NCI-H146 (cell line): ENCODE data around the gene IQCM.
"Not testable (repeated sequence)": the region's sequence is repeated elsewhere in the genome, so short reads cannot be mapped to it uniquely, and the experiment has no call there.

ENCODE experiments used
- DNase-seq: peaks from one replicate; lab custom pipeline; 2025; lab: John Stamatoyannopoulos, UW

The IQCM gene

DNA sequence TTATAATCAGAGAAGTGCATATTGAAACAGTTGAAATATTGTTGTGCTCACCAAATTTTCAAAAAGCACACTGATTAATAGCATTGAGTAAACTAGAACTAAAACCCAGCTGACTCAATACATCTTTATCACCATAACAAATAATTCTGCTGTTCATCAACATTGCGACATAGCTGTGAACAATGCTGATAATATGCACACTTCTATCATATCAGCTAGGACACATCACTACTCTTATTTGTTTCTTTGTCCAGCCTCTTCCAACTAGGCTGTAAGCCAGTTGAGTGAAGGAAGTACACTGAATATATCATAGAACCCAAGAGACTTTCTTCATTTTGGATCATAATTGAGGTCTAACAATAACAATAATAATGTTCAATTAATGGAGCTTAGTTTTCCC is 349.7 kb downstream of the IQCM start:
- DNase-seq = no peak

DNA sequence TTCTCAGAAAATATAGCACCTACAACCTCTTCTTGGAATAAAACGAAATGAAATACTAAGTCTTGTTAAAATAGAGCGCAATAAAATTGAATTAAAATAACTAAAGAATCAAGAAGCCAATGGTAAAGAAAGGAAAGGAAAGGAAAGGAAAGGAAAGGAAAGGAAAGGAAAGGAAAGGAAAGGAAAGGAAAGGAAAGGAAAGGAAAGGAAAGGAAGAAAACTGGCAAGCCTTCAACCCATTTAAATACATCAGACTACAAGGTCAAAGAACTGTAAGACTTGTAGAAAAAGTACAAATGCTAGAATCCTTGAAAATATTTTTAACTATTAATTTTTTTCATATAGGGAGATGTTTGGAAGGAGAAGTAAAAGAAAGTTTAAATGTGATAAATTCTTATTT is 372.1 kb downstream of the IQCM start:
- DNase-seq = no peak

DNA sequence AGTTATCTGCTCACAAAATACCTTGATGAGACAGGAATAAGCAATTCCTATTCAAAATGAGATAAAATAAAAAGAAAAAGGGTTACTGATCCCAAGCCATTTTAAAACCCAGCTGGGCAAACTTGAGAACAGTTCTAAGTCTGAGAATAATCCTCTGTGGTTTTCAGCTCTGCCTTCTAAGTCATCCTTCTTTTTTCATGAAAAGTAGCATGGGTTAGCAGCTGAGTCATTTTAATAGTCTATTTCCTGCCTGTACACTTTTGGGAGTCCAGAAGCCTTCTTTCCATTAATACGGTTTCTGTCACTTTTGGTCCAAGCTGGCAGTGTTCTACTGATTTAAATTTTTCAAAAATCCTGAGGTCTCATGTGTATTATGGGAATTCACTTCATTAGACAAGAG is 374.3 kb downstream of the IQCM start:
- DNase-seq = no peak

DNA sequence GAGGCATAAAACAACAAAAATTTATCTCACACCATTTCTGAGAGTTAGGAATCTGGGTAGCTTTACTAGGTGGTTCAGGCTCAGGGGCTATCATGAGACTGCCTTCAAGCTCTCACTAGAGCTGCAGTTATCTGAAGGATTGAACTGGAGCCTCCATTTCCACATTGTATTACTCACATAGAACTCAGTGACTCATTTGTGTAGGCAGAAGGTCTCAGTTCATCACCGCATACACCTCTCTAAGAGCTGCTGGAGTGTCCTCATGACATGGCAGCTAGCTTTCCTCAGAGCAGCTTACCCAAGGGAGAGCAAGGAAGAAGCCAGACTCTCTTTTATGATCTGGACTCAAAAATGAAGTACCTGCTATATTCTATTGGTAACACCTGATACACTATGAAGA is 389.2 kb downstream of the IQCM start:
- DNase-seq = no peak

DNA sequence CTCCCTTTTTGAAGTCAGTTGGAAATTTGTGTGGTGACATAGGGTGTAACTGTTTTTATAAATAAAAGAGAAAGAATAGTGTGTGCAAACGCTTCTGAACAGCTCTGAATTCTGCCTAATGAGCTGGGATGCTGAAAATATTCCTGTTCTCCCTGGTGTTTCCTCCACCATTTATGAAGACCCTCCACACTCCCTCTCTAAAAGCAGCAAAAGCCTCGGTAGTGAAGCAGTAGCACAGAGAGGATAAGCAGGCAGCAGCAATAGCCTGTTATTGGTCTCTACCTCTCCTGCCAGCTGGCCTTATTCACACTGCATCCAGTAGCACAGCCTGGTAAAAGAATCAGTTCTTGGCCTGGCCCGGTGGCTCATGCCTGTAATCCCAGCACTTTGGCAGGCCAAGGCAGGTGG is 406.1 kb downstream of the IQCM start:
- DNase-seq = no peak

DNA sequence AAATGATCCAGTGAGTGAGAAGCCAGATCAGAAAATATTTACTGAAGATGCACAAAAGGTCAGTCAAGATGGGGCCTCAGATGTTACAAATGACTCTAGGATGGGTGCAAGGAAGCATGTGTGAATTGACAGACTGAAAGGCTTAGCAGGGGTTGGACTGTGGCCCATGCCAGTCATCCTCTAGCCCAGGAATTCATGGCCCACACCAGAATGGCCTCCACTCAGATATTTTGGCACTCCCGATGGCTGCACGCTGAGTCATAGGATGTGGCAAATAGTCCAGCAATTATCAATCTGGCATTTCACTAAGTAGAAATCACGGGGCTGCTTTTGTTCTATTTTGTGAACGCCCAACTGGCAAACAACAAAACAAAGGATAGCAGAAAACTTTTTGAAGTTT is 406.5 kb downstream of the IQCM start:
- DNase-seq = no peak

DNA sequence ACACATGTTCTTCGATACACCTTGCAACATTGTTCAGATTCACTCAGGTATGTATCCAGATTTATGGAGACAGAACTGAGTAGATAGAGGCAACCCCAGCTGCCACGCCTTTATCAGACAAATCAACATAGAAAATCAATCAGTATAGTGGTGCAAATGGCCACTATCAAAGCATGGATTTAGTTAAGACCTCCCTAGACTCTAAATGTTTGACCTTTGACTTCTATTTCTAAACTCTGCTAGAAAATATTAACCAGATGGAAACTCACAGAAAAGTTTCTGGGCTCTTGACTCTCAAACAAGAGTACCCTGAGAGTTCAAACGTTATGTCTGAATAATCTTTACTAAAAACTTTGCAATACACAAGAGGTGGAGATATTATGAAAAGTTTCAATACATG is 411.5 kb downstream of the IQCM start:
- DNase-seq = no peak

DNA sequence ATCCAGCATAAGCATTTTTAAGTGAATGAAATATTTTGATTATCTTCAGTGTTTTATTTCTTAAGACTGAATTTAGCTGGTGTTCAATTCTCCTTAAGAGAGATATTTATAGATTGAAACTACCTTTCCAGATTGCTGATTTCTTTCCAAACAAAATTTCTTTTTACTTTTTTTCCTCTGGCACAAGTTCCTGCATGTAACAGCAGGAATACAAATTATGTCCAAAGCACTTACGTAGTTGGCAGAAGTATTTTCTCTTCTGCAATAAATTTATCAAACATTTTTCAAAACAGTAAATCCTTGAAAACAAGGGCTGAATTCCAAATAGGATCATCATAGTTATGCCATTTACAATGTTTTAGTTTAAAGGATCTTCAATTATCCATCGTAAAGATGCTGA is 412.6 kb downstream of the IQCM start:
- no peak for DNase-seq

DNA sequence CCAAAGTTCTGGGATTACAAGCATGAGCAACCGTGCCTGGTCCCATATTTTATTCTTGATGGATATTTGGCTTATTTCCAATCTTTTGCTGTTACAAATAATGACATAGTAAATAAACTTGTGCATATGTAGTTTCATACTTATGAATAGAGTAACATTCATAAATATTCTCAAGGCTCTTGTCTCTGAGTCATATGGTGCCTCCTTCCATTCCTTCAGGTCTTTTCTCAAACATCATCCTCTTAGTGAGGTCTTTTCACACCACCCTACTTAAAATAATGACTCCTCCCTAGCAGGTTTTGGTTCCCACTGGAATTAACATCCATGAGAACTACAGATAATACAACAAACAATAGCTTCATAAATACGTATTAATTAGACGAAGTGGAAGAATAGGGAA is 416.6 kb downstream of the IQCM start:
- no peak for DNase-seq

DNA sequence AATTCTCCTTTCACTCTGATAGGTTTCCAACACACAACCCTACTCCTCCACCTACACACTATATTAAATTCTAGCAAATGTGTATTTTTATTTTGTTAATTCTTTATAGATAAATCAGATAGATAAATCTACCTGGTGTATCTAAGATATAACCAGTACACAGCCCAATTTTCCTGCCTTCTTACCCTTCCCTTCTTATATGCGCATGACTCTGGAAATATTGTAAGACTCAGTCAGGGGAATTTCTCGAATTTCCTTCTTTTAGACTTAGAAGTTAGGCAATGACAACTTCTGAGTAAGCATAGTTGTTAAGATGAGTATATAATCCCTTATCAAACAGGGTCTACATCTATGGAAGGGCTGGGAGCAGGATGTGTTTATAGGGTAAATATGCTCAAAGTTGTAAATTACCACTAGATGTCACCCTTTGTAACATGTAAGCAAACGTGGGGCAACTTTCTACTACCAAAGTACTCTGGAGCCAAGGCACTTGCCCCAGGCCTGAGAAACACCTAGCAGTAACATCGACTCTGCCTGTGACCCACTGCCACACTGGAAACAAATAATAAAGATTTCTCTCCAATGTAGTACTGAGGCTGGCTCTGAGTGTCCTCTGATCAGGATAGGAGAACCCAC is 444.7 kb downstream of the IQCM start:
- peak; percentile 15 for DNase-seq

DNA sequence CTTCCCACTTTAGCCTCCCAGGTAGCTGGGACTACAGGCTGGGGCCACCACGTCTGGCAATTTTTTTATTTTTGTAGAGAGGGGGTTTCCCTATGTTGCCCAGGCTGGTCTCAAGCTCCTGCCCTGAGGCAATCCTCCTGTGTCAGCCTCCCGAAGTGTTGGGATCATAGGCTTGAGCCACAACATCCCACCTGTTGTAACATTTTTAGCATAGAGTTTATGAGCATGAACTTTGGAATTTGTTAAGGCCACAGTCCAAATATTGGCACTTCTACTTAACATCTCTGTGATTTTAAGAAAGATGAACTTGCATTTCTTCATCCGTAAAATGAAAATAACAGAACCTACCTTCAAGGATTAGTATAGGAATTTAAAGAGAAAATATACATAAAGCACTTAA is 445.6 kb downstream of the IQCM start:
- DNase-seq = no peak

DNA sequence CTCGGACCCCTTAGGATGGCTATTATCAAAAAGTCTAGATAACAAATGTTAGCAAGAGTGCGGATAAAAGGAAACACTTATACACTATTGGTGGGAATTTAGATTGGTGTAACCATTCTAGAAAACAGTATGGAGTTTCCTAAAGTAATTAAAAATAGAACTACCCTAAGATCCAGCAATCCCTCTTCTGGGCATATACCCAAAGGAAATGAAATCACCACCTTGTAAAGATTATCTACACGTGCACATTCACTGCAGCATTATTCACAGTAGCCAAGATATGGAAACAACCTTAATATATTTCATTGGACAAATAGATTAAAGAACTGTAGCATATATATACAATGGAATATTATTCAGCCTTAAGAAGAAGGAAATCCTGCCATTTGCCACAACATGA is 462.4 kb downstream of the IQCM start:
- DNase-seq = no peak

DNA sequence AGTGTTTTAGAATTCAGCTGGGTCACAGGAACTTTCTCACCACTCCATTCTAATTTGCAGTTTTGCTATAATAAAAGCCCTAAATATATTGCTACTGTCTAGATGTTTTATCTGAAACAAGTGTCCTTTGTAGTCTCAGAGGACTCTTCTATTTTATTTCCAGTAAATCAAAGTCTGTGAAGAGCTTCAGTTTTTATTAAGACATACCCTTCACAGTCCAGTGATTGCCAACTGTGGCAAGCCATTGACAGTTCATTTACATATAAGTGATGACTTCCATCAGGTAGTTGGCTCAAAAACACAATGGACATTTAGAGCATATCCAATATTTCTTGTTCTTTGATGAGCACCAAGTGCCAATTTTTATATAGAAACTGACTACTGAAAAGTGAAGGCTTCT is 466.1 kb downstream of the IQCM start:
- no peak for DNase-seq

DNA sequence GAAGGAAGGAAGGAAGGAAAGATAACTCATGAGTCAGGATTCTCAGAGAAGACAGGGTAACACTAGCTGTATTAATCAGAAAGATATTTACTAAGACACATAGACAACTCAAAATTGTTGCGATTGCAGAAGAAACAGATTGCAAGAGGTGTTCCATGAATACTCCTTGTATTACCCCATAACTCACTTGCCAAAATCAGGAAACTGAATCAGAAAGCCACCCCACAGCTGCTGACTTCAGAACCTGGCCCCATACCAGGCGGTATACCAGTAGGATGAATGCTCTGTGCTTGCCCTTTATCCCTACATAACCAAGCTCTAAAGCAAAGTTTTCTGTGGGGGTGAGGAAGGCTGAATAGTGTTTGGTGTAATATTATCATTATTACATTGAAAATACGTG is 468.5 kb downstream of the IQCM start:
- no peak for DNase-seq

DNA sequence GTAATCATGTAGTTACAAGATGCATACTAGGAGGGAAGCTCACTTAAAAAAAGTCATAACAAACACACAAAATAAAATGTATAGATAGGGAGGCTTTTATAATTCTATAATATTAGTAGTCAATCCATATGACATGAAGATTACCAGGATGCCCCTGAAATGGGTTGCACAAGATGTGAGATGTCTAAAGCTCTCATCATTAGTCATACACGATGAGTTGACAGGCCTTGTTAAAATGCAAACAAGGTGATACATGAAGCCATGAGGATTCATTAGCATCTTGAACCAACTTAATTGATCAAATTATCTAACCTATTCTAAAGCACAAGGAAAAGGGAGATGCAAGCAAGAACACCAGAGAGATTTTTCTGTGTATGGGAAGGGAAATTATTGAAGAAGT is 470.2 kb downstream of the IQCM start:
- no peak for DNase-seq

DNA sequence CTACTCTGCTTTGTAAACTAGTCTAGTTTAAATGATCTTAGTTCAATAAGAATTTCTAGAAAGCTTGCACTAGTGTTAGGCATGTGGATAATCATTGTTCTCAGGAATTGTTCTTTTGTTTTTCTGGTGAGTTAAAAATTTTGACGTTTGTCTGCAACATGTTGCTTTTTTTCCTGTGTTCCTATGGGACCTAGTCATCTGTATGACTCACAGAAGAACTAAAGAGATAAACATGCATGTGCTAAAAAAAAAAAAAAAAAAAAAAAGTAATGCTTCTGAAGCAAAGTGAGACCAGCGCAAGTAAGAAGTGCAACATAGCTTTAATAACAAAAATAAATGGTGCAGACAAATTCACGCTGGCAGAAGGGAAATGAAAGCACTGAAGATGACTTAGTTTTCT is 471.2 kb downstream of the IQCM start:
- no peak for DNase-seq

DNA sequence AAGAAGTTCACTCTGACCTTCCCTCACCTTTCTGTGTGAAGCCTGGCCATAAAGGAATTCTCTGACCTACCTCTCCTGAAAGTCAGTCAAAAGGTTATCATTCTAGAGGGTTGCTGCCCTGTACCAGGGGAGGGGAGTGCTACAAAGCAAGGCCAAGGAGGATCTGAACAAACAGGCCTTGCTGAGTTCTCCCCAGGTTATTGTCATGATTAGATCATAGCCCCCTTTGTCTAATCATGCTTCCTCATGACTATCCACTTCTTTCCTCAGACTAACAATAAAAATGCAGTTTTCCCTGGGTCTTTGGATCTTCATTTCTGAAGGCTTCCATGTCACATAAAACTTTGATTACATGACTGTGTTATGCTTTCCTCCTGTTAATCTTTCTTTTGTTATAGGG is 472.0 kb downstream of the IQCM start:
- no peak for DNase-seq

DNA sequence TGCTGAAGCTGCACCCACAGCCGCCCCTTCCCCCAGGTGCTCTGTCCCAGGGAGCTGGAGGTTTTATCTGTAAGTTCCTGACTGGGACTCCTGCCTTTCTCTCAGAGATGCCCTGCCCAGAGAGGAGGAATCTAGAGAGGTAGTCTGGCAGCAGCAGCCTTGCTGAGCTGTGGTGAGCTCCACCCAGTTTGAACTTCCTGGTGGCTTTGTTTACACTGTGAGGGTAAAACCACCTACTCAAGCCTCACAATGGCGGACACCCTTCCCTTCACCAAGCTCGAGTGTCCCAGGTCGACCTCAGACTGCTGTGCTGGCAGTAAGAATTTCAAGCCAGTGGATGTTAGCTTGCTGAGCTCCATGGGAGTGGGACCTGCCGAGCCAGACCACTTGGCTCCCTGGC is 474.5 kb downstream of the IQCM start:
- not testable (repeated sequence) for DNase-seq

DNA sequence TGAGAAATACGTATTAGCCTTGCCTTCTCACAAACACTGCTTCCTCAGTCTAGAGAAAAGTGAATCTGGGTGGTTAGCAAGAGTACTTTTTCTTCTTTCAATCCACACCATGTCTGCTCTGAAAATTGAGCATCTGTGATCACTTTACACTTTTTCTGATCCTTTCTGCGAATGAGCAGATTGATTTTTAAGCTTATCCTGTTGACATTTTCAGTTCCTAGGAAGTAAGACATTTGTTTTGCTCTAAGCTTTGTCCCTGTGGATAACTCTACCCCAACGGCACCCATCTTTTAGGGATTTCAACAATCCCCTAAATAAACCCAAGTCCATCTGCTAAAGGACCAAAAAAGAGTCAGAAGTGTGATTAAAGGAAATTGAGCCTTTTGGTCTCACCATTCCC is 487.5 kb downstream of the IQCM start:
- no peak for DNase-seq

DNA sequence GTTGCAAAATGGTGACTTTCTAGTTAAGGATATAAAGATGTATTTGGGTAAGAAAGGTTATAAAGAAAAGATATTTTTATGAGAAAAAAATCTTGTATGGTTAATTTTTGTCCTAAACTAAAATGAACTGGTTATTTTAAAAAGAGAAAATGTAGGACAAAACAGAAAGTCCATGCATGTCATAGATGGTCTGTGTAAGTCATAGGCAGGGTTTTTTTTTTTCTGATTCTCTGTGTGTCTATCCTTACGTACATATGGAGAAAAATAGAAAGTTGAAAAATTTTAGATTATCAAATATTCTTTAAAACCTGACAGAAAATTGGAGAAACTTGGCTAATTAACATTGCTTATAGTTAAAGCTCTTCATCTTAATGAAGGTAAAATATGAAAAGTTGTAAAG is 493.4 kb downstream of the IQCM start:
- no peak for DNase-seq

DNA sequence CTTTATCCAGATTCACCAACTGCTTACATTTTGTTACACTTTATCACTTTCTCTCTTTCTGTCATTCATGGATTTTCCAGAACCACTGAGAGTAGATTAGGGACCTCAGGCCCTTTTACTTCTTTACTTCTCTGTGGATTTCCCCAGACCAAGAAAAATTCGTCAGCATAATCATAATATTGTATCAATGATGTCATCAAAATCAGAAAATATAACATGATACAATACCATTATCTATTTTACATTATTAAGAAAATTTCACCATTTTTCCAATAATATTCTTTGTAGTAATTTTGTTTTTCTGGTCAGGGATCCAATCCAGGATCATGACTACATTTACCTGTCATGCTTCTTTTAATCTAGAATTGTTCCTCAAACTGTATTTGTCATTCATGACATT is 494.2 kb downstream of the IQCM start:
- DNase-seq = no peak

DNA sequence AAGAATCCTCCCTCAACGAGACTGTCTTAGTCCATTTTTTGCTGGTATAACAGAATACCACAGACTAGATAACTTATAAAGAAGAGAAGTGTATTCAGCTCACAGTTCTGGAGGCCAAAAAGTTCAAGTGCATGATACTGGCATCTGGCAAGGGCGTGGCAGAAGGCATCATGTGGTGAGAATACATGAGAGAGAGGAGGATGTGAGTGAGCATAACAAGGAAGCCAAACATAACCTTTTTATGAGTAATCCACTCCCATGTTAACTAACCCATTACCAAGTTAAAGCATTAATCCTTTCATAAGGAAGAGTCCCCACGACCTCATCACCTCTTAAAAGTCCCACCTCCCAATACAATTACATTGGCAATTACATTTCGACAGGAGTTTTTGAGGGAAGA is 504.6 kb downstream of the IQCM start:
- DNase-seq = no peak

DNA sequence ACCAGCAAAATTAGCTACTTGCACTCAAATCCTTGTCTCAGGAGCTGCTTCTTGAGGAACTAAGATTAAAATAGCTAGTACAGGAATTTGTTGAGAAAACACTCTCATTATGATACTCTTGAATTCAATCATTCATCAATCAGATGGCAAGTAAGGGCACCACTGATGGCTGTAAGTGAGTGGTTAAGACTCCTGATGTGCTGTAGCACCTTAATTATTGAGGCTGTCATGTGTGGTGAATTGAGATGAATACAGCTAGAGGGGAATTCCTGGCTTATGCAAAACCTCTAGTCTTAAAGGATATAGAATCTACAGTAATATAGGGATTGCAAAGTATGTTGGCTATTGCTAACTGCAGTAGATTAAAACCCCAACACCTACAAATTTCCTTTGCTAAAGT is 509.1 kb downstream of the IQCM start:
- DNase-seq = no peak
